ENCODE data around the gene TRAPPC12.

TRAPPC12 gene

GRCh38 chr2:3398857-3399256 lies 19.4 kb downstream of the TRAPPC12 start:
- Histone ChIP-seq H3K9ac (no peak overlapping the region), H3K27ac (no peak overlapping the region), H3K4me3 (IDR thresholded peaks at IDR 0.05; ENCODE audit: insufficient read depth, low read depth, low read length) (no peak overlapping the region), H3K36me3 (ENCODE audit: insufficient read depth) (no peaks in the 10 kb centered on the region), H3K4me2 (no peak overlapping the region), H2AFZ (ENCODE audit: low read depth) (no peak overlapping the region), H3K27me3 (ENCODE audit: insufficient read depth, low read depth) (no peaks in the 10 kb centered on the region), H3K79me2 (ENCODE audit: insufficient read depth, low read depth) (no peaks in the 10 kb centered on the region), H3K4me1 (ENCODE audit: low read depth, poor library complexity, severe bottlenecking) (no peaks in the 10 kb centered on the region), H4K20me1 (ENCODE audit: insufficient read depth) (no peaks in the 10 kb centered on the region)
- TF ChIP-seq, protein P1, sequence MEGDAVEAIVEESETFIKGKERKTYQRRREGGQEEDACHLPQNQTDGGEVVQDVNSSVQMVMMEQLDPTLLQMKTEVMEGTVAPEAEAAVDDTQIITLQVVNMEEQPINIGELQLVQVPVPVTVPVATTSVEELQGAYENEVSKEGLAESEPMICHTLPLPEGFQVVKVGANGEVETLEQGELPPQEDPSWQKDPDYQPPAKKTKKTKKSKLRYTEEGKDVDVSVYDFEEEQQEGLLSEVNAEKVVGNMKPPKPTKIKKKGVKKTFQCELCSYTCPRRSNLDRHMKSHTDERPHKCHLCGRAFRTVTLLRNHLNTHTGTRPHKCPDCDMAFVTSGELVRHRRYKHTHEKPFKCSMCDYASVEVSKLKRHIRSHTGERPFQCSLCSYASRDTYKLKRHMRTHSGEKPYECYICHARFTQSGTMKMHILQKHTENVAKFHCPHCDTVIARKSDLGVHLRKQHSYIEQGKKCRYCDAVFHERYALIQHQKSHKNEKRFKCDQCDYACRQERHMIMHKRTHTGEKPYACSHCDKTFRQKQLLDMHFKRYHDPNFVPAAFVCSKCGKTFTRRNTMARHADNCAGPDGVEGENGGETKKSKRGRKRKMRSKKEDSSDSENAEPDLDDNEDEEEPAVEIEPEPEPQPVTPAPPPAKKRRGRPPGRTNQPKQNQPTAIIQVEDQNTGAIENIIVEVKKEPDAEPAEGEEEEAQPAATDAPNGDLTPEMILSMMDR (conservative IDR thresholded peaks at IDR 0.05; ENCODE audit: low read depth, low read length): no peak

GRCh38 chr2:3399381-3399780 lies 19.9 kb downstream of the TRAPPC12 start:
- Histone ChIP-seq H2AFZ (ENCODE audit: low read depth) (no peak overlapping the region), H3K4me2 (no peak overlapping the region), H3K27ac (no peak overlapping the region), H3K4me1 (ENCODE audit: low read depth, poor library complexity, severe bottlenecking) (no peaks in the 10 kb centered on the region), H3K79me2 (ENCODE audit: insufficient read depth, low read depth) (no peaks in the 10 kb centered on the region), H3K4me3 (IDR thresholded peaks at IDR 0.05; ENCODE audit: insufficient read depth, low read depth, low read length) (no peak overlapping the region), H3K9ac (no peak overlapping the region), H3K36me3 (ENCODE audit: insufficient read depth) (no peaks in the 10 kb centered on the region), H4K20me1 (ENCODE audit: insufficient read depth) (no peaks in the 10 kb centered on the region), H3K27me3 (ENCODE audit: insufficient read depth, low read depth) (no peaks in the 10 kb centered on the region)
- TF ChIP-seq, protein P1 (conservative IDR thresholded peaks at IDR 0.05; ENCODE audit: low read depth, low read length): no peak

GRCh38 chr2:3399829-3400228 lies 20.3 kb downstream of the TRAPPC12 start:
- Histone ChIP-seq H3K4me1 (ENCODE audit: low read depth, poor library complexity, severe bottlenecking) (no peaks in the 10 kb centered on the region), H4K20me1 (ENCODE audit: insufficient read depth) (no peaks in the 10 kb centered on the region), H3K27ac (no peak overlapping the region), H3K9ac (no peak overlapping the region), H2AFZ (ENCODE audit: low read depth) (no peak overlapping the region), H3K79me2 (ENCODE audit: insufficient read depth, low read depth) (no peaks in the 10 kb centered on the region), H3K4me2 (no peak overlapping the region), H3K36me3 (ENCODE audit: insufficient read depth) (no peaks in the 10 kb centered on the region), H3K4me3 (IDR thresholded peaks at IDR 0.05; ENCODE audit: insufficient read depth, low read depth, low read length) (no peak overlapping the region), H3K27me3 (ENCODE audit: insufficient read depth, low read depth) (no peaks in the 10 kb centered on the region)
- TF ChIP-seq, protein P1 (conservative IDR thresholded peaks at IDR 0.05; ENCODE audit: low read depth, low read length): no peak

- Histone ChIP-seq H3K4me1 (ENCODE audit: low read depth, poor library complexity, severe bottlenecking) (no peaks in the 10 kb centered on the region), H4K20me1 (ENCODE audit: insufficient read depth) (no peaks in the 10 kb centered on the region), H3K27ac (no peak overlapping the region), H3K36me3 (ENCODE audit: insufficient read depth) (no peaks in the 10 kb centered on the region), H2AFZ (ENCODE audit: low read depth) (no peak overlapping the region), H3K79me2 (ENCODE audit: insufficient read depth, low read depth) (no peaks in the 10 kb centered on the region), H3K4me2 (no peak overlapping the region), H3K9ac (no peak overlapping the region), H3K4me3 (IDR thresholded peaks at IDR 0.05; ENCODE audit: insufficient read depth, low read depth, low read length) (no peak overlapping the region), H3K27me3 (ENCODE audit: insufficient read depth, low read depth) (no peaks in the 10 kb centered on the region)
- TF ChIP-seq, protein P1 (conservative IDR thresholded peaks at IDR 0.05; ENCODE audit: low read depth, low read length): no peak
These were observed 24.3 kb downstream of the TRAPPC12 start for GRCh38 chr2:3403587-3404334.
